ENCODE data around the gene ALG10B.
"Not testable (repeated sequence)": the region's sequence is repeated elsewhere in the genome, so short reads cannot be mapped to it uniquely, and the experiment has no call there.

Gene ALG10B, protein sequence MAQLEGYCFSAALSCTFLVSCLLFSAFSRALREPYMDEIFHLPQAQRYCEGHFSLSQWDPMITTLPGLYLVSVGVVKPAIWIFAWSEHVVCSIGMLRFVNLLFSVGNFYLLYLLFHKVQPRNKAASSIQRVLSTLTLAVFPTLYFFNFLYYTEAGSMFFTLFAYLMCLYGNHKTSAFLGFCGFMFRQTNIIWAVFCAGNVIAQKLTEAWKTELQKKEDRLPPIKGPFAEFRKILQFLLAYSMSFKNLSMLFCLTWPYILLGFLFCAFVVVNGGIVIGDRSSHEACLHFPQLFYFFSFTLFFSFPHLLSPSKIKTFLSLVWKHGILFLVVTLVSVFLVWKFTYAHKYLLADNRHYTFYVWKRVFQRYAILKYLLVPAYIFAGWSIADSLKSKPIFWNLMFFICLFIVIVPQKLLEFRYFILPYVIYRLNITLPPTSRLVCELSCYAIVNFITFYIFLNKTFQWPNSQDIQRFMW
- total RNA-seq: 7.5 to 9.1 reads per million in 2 donors

DNA sequence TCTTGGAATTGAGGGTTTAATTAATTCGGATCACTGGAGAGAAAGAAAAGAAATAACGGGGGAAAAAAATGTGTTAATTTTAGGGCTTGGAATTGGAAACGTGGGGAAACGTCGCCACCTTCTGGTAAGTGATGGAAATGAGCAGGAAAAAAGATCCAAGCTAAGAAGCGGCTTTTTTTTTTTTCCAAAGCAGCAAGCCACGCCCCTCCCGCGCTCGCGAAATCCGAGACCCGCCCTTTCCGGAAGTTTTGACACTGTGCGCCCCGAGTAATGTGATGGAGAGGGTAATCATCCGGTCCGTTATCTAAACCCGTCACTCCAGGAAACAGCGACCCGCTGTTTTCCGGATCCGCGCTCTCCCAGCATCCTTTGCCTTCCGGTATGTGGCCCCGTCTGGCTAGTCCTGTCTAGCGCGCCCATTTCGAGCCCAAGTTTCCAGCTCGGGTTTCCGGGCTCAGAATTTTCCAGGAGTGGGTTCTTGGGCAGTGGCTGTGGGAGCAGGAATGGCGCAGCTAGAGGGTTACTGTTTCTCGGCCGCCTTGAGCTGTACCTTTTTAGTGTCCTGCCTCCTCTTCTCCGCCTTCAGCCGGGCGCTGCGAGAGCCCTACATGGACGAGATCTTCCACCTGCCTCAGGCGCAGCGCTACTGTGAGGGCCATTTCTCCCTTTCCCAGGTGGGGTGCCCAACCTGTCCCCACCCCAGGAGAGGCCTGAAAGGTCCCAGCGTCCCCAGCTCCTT is at the start of gene ALG10B:
TSS of gene ALG10B (plus strand) at position 384 of the 739 bp plus-strand sequence. CDS start at position 504, 120 bp downstream.
- peak; percentile 87 for DNase-seq

DNA sequence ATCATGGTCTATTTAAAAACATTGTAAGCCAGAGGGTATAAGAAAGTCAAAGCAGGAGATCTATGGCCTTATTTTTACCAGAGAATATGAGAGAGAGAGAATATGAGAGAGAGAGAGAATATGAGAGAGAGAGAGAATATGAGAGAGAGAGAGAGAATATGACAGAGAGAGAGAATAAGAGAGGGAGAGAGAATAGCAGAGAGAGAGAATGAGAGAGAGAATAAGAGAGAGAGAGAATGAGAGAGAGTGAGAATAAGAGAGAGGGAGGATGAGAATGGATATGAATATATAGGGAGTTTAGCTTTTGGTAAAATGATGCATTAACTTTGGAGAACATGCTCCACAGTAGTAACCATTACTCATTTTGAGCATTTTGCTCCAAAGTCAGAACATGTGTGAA is 48.0 kb upstream of the ALG10B start:
- DNase-seq: no peak

DNA sequence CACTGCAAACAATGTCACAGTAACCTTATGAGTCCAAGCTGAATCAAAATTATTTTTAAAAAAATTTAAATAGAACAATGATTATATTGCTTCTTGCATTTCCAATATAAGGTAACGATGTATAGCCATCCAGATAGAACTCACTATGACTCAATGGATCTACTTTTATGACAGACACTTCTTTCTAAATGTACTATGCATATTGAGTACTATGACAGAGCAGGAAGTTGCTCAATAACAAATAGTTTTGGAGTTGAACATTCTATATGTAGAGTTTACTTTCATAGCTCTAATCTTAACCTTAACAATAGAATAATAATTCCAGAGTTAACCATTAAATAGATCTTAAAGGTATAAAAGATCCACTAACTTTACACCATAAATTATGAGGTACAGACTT is 46.7 kb upstream of the ALG10B start:
- no peak for DNase-seq

DNA sequence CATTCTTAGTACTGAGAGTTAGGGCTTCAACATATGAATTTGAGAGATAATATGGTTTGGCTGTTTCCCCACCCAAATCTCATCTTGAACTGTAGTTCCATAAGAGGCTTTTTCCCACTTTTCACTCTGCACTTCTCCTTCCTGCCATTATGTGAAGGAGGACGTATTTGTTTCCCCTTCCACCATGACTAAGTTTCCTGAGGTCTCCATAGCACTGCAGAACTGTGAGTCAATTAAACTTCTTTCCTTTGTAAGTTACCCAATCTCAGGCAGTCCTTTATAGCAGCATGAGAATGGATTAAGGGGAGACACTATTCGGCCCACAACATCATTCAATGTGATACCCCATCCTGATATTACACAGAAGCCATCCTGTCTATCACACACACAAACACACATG is 36.8 kb upstream of the ALG10B start:
- DNase-seq: no peak

DNA sequence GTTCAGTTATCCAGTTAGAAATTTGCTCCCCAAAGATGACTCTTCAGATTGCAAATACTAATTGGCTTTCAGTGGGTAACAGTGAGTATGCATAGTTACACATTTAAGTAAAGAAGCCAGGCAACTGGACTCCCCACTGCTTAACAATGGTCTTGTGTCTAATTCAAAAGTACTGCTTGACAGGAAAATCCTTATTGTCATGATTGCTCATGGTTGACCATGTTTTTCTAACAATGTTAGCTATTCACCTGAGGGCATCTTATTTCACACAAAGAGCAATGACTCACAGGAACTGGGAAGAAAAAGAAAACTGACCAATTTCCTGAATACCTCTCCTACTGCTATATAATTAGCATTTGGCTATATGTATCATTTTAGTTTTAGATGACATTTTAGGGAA is 33.7 kb upstream of the ALG10B start:
- DNase-seq: no peak

DNA sequence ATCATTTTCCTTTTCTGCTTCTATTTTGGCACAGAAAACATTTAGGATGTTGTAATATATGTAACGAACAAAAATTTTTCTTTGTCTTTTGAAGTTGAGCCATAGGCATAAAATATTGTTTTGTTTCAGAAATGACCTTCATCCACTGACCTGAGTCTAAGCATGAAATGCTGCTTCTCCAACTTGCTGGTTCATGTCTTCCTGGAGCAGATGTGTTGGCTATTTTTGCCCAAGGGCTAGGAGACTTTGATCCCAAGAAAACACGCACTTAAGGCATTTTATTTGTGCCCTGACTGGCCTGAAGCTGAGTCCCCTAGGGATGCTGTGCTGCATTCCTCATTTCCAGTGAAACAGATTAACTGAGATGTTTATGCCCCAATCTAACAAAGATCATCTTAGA is 27.2 kb upstream of the ALG10B start:
- no peak for DNase-seq

DNA sequence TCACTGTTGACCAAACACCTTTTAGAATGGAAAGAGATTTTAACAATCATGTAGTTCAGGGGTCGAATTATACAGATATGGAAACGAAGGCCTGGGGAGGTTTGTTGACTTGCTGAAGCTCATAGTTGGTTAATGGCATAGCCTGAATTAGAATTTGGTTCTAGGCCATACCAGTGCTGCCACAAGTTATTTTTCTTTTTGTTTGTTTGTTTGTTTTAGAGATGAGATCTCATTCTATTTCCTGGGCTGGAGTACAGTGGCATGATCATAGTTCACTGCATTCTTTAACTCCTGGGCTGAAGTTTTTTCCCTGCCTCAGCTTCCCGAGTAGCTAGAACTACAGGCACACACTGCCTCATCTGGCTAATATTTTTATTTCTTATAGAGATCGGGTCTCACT is 25.4 kb upstream of the ALG10B start:
- no peak for DNase-seq

DNA sequence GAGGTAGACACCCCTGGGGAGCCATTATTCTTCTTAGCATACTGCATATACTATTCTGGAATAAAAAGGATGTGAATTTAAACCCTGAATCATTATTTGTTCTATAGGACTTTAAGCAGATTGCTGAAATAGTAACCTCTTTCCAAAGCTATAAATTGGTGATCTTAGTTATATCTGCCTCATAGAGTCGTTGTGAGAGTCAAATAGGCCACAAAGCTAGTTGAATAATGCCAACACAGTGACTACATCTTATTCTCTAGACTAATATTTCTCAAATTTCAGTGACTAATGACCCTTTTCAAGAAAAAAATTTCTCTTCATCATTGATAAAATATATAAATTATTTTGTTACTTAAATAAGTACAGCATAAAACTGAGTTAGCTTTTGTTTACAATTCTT is 13.6 kb upstream of the ALG10B start:
- not testable (repeated sequence) for DNase-seq

DNA sequence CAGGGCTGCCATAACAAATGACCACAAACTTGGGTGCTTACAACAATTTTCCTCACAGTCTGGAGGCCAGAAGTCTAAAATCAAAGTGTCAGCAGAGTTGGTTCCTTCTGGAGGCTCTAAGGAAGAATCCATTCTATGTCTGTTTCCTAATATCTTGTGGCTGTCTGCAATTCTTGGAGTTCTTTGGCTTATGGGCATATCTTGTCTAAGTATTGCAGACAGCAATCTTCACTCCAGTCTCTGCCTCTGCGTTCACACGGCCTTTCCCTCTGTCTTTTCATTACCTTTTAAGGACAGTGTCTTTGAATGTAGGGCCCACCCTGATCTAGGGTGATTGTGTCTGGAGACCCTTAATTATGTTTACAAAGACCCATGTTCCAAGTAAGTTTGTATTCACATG is 5.4 kb downstream of the ALG10B start:
- DNase-seq: not testable (repeated sequence)

DNA sequence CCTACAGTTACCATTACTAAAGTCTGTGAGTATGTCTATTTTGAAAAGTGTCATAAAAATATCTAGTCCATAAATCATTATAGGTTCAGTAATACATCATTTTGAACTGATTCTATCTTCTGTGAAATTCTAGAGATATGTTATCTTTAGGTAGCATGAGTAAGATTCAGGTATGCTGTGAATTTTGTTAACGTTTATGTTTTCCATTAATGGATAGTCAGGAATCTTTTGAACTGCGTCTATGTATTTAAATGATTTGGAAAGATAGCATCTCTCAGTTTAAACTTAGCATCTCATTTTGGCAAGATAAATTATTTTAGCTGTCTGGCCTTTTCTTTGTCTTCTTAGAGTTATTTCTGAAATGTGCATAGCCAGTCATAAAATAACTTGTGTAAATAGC is 8.3 kb downstream of the ALG10B start:
- DNase-seq: no peak

DNA sequence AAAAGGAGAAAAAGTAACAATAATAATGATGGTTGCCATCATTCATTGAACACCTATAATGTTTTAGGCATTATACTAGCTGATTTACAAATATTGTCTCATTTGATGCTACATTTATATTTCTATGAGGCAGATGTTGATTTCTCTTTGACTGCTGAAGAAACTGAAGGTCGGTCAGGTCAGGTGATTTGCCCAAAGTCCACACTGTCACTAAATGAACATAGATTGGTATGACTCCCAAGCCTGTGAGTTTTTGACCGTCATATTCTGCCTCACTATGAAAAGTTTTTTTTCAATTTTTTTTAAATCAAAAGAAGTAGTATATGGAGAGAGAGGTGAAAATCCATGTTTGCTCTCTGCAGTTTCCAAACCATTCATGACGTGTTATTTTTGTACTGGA is 10.8 kb downstream of the ALG10B start:
- no peak for DNase-seq

DNA sequence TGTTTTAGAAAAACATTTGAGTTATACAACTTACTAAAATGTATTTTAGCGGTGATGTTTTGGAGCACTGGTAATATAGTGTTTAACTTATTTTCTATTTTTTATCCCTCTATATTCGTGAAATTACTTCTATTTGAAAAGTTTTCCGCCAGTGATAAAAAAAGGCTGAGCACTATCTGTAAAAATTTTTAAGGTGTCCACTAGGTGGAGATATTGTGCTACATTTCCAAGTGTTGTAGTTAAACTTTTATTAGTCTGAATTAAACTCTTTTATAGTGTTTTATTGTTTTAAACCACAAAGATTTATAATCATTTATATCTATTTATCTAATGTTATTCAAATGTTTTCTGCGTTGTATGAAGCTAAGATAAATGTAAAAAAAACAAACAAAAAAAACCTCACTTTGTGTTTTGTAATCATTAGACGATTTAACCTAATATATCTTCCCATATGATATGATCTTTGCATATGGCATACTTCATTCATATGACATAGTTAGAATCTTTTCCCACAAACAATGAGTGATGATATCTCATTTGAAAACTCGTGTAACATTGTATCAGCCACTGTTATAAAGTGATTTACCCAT is 11.8 kb downstream of the ALG10B start:
- DNase-seq: no peak

DNA sequence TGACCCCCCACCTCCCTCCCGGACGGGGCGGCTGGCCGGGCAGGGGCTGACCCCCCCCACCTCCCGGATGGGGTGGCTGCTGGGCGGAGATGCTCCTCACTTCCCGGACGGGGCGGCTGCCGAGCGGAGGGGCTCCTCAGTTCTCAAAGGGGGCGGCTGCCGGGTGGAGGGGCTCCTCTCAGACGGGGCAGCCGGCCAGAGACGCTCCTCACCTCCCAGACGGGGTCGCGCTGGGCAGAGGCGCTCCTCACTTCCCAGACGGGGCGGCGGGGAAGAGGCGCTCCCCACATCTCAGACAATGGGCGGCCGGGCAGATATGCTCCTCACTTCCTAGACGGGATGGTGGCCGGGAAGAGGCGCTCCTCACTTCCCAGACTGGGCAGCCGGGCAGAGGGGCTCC is 13.8 kb downstream of the ALG10B start:
- DNase-seq: not testable (repeated sequence)

DNA sequence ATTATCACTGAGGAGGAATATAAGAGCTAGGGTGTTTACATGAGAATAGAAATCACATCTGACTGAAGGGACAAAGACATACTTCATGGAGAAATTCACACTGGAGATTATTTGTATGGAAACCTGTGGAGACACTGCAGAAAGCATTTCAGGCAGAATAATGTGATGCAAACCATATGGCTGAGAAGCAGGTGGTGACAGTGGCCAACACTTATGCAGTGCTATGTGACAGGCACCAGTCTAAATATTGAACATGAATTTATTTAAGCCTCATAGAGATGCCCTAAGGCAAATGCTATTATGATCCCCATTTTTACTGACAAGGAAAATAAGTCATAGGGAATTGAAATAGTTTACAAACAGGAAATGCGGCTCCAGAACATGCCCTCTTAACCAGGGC is 16.2 kb downstream of the ALG10B start:
- DNase-seq: no peak

DNA sequence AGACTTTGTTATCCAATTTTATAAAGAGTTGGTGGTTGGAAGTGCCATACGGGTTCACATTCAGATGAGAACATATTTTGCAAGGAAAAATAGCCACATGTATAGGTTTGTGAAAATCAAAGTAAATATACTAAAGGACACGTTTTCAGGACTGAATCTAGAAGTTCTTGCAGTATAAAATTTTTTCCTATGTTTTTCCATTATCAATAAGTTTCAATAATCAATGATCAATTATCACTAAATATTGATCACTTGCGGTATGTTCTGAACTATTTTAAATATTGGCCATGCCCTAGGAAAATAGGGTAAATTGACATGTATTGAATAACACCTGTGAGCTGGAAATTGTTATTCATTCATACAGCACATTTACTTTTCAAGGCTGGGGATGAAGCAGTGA is 25.9 kb downstream of the ALG10B start:
- no peak for DNase-seq

DNA sequence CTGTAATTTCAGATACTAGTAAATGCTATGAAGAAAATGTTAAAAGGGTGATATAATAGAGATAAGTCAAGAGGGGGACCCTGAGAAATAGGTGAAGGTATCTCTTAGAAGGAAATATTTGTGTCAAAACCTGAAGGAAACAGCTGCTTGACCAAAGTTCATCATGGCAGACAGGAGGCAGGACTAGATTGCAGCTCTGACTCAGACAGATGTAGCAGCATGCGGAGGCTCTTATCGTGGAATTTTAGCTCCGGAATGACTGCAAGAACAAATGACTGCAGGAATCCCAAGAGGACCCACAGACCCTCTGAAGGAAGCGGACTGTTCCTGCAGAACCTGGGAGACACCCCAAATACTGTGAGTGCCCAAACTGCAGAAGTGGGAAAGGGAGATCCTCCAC is 26.7 kb downstream of the ALG10B start:
- not testable (repeated sequence) for DNase-seq

DNA sequence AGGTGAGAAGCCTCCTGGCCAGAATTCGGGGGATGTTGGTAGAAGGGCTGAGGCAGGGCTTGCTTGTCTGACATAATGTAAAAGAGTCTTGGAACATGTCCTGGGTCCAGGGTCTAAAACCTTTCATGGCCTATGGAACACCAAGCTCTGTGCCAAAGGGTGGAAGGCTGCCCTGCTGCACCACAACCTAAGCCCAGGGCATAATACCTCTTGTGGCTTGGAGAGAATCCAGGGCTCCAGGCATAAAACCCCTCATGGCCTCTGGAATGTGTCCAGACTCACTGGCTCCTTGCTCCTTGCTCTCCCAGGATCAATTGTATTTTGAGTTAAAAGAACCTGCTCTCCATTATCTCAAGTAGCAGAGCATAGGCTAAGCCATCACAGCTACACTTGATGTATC is 27.3 kb downstream of the ALG10B start:
- DNase-seq: not testable (repeated sequence)

DNA sequence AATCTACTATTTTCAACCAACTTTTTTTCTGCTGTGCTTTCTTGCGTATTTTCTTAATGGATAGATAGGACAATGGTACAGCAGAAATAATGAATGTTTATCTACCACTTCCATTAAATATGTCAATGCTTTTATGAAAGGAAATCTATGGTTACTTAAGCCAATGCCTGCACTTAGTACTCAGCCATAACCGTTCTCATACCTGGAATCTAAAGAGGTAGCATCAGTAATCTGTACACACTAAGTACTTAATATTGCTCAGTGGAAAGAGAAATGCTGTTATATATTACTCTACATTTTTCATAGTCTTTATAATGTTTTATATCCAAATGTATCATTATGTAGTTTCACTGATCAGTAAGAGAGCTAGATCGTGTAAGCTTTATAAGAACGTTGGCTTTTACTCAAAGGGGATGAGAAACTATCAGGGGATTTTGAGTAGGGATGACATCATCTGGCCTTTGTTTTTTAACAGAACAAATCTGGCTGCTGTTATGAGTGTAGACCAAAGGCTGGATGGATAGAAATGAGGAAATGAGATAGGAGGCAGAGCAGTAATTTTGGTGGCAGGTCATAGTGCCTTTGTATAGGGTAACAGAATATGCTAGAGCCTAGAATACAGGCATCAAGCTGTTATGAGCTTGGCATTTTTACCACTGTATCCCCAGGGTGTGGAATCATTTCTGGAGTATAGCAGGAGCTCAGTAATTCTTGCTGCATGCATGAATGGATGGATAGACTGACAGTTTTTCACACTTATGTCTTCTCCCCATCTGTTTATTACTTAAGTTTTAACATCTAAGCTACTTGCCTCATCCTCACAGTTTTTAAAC is 34.0 kb downstream of the ALG10B start:
- DNase-seq: no peak

DNA sequence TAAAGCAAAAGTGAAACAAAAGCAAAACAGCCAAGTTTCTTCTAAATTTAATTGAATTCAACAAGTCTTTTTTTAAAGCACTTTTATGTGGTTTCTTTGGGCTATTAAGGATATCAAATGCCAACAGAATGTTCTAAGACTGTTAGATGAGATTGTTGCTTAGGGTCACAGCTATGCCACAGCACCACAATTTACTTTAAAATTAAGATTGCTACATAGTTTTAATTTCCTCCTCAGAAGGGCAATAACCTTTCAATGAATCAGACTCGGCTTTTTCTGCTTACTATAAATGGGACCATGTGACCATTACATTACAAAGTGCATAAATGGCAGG is 34.6 kb downstream of the ALG10B start:
- DNase-seq: not testable (repeated sequence)

DNA sequence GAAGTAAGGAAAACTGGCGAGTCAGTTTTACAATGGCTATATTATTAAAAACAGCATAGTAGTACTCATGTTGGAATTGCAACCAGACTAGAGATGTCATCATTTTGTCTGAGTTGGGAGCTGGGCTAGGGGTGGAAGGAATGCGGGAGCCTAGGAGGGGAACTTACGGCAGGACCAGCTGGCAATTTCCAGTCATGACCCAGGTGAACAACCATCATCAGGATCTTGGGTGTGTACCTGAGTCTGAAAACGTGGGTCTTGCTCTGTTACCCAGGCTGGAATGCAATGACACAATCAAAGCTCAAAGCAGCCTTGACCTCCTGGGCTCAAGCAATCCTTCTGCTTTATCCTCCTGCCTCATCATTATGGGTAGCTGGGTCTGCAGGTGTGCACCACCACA is 50.9 kb downstream of the ALG10B start:
- no peak for DNase-seq

DNA sequence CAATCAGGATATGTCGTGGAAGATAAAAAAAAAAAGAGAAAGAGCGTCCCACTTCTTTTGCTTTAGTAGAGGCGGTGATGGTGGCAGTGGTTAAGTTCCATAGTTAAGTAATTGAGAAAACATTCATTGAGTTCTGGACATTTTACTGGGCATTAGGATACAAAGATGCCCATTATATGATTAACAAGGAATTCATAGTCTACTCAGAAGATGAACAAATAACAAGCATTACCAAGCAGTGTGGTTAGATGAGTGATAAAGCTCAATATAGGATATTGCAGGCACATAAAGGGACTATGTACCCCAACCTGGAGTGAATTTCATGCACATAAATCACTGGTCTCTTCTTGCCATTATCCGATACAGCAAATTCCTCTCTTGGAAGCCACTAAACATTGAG is 53.7 kb downstream of the ALG10B start:
- no peak for DNase-seq

DNA sequence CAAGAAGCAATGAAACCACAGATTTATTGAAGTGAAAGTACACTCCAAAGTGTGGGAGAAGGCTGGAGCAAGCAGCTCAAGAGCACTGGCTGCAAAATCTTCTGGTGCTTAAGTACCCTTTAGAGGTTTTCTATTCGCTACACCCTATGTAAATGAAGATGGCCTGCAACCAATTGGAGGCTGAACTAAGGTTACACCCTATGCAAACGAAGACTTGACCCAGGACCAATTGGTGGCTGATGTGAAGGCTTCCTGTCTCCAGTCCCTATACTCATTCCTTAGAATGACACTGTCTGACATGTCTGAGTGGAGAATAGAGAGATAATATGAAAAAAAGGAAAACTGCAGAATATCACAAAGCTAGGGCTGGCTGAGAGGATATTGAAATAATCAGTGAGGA is 57.2 kb downstream of the ALG10B start:
- DNase-seq: no peak

DNA sequence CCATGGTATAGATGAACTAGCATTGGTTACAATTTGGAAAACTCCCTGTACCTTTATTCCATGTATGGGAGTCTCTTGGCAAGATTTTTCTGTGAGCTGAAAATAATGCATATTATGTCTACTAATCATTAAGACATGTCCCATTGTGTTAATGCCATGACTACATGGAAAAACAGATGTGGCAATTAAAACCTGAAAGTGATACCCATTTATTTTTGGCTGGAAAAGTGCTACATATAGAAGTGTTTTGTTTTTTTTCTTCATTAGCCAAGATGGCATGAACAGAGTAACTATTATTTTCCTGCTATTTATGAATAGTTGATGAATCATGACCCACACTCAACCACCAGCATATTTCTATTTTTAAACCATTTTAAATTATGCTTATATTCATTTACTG is 58.2 kb downstream of the ALG10B start:
- no peak for DNase-seq

Data from T-helper 9 cell (primary cell).